ENCODE results near the gene OVOL2. TPM values are rescaled to one million over a fixed set of nuclear protein-coding genes. Genes with fewer than 3 reads are reported as not detected.

Gene OVOL2
- polyA plus RNA-seq, 1 of the 3 experiments (the other 2 are of a cell fraction): not detected

DNA sequence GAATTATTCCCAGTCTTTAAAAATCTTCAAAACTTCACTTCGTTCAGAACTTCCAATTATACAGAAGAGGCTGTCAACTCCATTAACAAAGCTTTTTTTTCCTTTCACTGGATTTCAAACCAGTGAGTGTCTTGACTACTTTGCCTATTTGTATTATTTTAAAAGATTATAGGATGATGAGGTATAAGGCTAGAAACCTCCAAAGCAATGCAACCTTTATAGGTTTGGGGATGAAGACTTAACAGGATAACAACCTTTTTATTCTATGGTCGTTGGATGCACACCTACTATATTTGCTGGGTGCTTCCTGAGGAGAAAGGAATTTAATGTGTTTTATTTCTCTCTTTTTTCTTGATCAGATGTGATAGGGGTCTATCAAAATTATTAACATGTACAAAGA lies 1.9 kb upstream of the OVOL2 start:
- Histone ChIP-seq H3K36me3 (replicated peaks in 1 of 2; ENCODE audit: control insufficient read depth in 1 of 2, insufficient read depth in 2 of 2, low read length in 1 of 2) (no peaks in the 10 kb centered on the region), H4K20me1 (ENCODE audit: insufficient read depth) (no peaks in the 10 kb centered on the region), H3K4me3 (ENCODE audit: low read depth in 2 of 2, low read length in 1 of 2) (no peak overlapping the region), H3K4me1 (ENCODE audit: control insufficient read depth in 1 of 2, insufficient read depth in 2 of 2, low read depth in 1 of 2, low read length in 1 of 2) (peaks cover 0 to 4% of the 10 kb centered on the region in 2 experiments; a peak in 1 of 4 replicates), H3K9me3 (no peaks in the 10 kb centered on the region), H3K9ac (no peak overlapping the region), H3K27me3 (ENCODE audit: insufficient read depth) (peaks cover 82% of the 10 kb centered on the region), H3K4me2 (no peak overlapping the region), H3F3A (replicated peaks; ENCODE audit: insufficient read depth) (no peaks in the 10 kb centered on the region), H3K79me2 (ENCODE audit: insufficient read depth) (no peaks in the 10 kb centered on the region), H3K9me2 (no peaks in the 10 kb centered on the region), H3K27ac (ENCODE audit: low read depth in 2 of 2, low read length in 1 of 2) (no peak overlapping the region), H2AFZ (ENCODE audit: low read depth) (no peak overlapping the region)
- TF ChIP-seq MAX (IDR thresholded peaks at IDR 0.05; ENCODE audit: low read depth) (no peak), MEF2A (IDR thresholded peaks at IDR 0.05; ENCODE audit: borderline replicate concordance, low read depth) (no peak), JUND (IDR thresholded peaks at IDR 0.05) (no peak), POLR2AphosphoS5 (IDR thresholded peaks at IDR 0.05; ENCODE audit: low read depth, low read length) (no peak), RCOR1 (IDR thresholded peaks at IDR 0.05; ENCODE audit: low read length) (no peak), TCF12 (IDR thresholded peaks at IDR 0.05) (no peak), GABPA (IDR thresholded peaks at IDR 0.05; ENCODE audit: low read depth) (no peak), MXI1 (IDR thresholded peaks at IDR 0.05; ENCODE audit: low read depth, low read length) (no peak), ELF1 (IDR thresholded peaks at IDR 0.05) (no peak), USF1 (IDR thresholded peaks at IDR 0.05; ENCODE audit: borderline replicate concordance, low read depth) (no peak), RAD21 (IDR thresholded peaks at IDR 0.05; ENCODE audit: low read length) (no peak), CTCF (IDR thresholded peaks at IDR 0.05) (no peak), TAF1 (IDR thresholded peaks at IDR 0.05; ENCODE audit: borderline replicate concordance, low read depth, low read length) (no peak), SMC3 (IDR thresholded peaks at IDR 0.05; ENCODE audit: low read depth, low read length) (no peak)
- TF ChIP-seq, protein P1, sequence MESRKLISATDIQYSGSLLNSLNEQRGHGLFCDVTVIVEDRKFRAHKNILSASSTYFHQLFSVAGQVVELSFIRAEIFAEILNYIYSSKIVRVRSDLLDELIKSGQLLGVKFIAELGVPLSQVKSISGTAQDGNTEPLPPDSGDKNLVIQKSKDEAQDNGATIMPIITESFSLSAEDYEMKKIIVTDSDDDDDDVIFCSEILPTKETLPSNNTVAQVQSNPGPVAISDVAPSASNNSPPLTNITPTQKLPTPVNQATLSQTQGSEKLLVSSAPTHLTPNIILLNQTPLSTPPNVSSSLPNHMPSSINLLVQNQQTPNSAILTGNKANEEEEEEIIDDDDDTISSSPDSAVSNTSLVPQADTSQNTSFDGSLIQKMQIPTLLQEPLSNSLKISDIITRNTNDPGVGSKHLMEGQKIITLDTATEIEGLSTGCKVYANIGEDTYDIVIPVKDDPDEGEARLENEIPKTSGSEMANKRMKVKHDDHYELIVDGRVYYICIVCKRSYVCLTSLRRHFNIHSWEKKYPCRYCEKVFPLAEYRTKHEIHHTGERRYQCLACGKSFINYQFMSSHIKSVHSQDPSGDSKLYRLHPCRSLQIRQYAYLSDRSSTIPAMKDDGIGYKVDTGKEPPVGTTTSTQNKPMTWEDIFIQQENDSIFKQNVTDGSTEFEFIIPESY (IDR thresholded peaks at IDR 0.05; ENCODE audit: borderline replicate concordance, low read depth): no peak
- WGBS (ENCODE audit: low lambda C conversion rate): 10% methylated on average over 2 of the region's 2 CpGs
- ChIA-PET POLR2A (no interaction called here), CTCF (no interaction called here)
- no peak for DNase-seq
